Astrocyte (in vitro differentiated cells and primary cell): ENCODE measurements around the gene SLC26A1. TPM values are rescaled to one million over a fixed set of nuclear protein-coding genes. Genes with fewer than 3 reads are reported as not detected.

Experiments
- DNase-seq: peaks from one replicate; pipeline ENCODE4 v3.0.0-alpha.2; 2010; ENCODE audit warnings: low read depth
- FAIRE-seq: peaks from 2 replicates; lab custom pipeline; 2011; peaks lifted over from hg19 to GRCh38; lab: Jason Lieb, UNC
- H2AFZ ChIP-seq: 2 replicates; pipeline ENCODE4 v1.6.0; 2012; ENCODE audit warnings: low read depth, low read length, inconsistent platforms
- H3K27ac ChIP-seq: 2 replicates; pipeline ENCODE4 v1.5.1; 2011; ENCODE audit warnings: low read depth, low read length, inconsistent platforms
- H3K27me3 ChIP-seq: 2 replicates; pipeline ENCODE4 v1.6.0; 2011; ENCODE audit warnings: low read length, inconsistent platforms; ENCODE audit not compliant: insufficient read depth
- H3K36me3 ChIP-seq: 2 replicates; pipeline ENCODE4 v1.5.1; 2011; ENCODE audit warnings: low read length, inconsistent platforms; ENCODE audit not compliant: insufficient read depth
- H3K4me1 ChIP-seq: 2 replicates; pipeline ENCODE4 v1.5.1; 2011; ENCODE audit warnings: low read length, inconsistent platforms; ENCODE audit not compliant: insufficient read depth
- H3K4me2 ChIP-seq: 2 replicates; pipeline ENCODE4 v1.6.0; 2012; ENCODE audit warnings: low read length, inconsistent platforms
- H3K4me3 ChIP-seq: 2 replicates; pipeline ENCODE4 v1.5.1; 2011; ENCODE audit warnings: low read depth, mild to moderate bottlenecking, low read length, inconsistent platforms; ENCODE audit not compliant: insufficient read depth
- H3K79me2 ChIP-seq: 2 replicates; pipeline ENCODE4 v1.6.0; 2012; ENCODE audit warnings: mild to moderate bottlenecking, low read length, inconsistent platforms; ENCODE audit not compliant: insufficient read depth
- H3K9ac ChIP-seq: 2 replicates; pipeline ENCODE4 v1.6.0; 2012; ENCODE audit warnings: mild to moderate bottlenecking, low read length, inconsistent platforms
- H3K9me3 ChIP-seq: 2 replicates; pipeline ENCODE4 v1.5.1; 2012; ENCODE audit warnings: low read depth, mild to moderate bottlenecking, low read length, inconsistent platforms; ENCODE audit not compliant: insufficient read depth
- H4K20me1 ChIP-seq: 2 replicates; pipeline ENCODE4 v1.6.0; 2012; ENCODE audit warnings: low read length, inconsistent platforms; ENCODE audit not compliant: insufficient read depth
- H3K27ac Mint-ChIP-seq: one replicate; pipeline ENCODE4 v1.8.0; 2021; ENCODE audit warnings: mild to moderate bottlenecking, mixed read lengths; ENCODE audit not compliant: unreplicated experiment
- H3K27me3 Mint-ChIP-seq: one replicate; pipeline ENCODE4 v1.8.0; 2021; ENCODE audit warnings: low read depth, mixed read lengths; ENCODE audit not compliant: unreplicated experiment
- H3K36me3 Mint-ChIP-seq: one replicate; pipeline ENCODE4 v1.8.0; 2021; ENCODE audit warnings: low read depth, mixed read lengths; ENCODE audit not compliant: unreplicated experiment
- H3K4me1 Mint-ChIP-seq: one replicate; pipeline ENCODE4 v1.8.0; 2021; ENCODE audit warnings: low read depth, mixed read lengths; ENCODE audit not compliant: unreplicated experiment
- H3K4me3 Mint-ChIP-seq: one replicate; pipeline ENCODE4 v1.8.0; 2021; ENCODE audit warnings: mild to moderate bottlenecking, moderate library complexity, mixed read lengths; ENCODE audit not compliant: unreplicated experiment
- H3K9me3 Mint-ChIP-seq: one replicate; pipeline ENCODE4 v1.8.0; 2021; ENCODE audit warnings: mild to moderate bottlenecking, mixed read lengths; ENCODE audit not compliant: unreplicated experiment
- CTCF ChIP-seq: IDR thresholded peaks from 2 replicates; pipeline ENCODE4 v1.5.1; 2011; ENCODE audit warnings: low read depth, mild to moderate bottlenecking, inconsistent platforms, low read length, moderate library complexity; ENCODE audit not compliant: insufficient read depth
- EZH2 ChIP-seq: IDR thresholded peaks from 2 replicates; pipeline ENCODE4 v1.6.1; 2012; ENCODE audit warnings: mild to moderate bottlenecking, low read length, inconsistent platforms; ENCODE audit not compliant: insufficient read depth
- total RNA-seq: library from RNA; stranded (reverse); gene quantifications from 2 replicates; pipeline ENCODE4 v1.2.1, GENCODE V29; 2021

SLC26A1 gene
- total RNA-seq, 1 donor from 2014 or later = 0.34 TPM

GRCh38 chr4:957581-958313 is 35.5 kb downstream of the SLC26A1 start:
- Mint-ChIP-seq H3K9me3 (no peaks in the 10 kb centered on the region), H3K27me3 (no peaks in the 10 kb centered on the region), H3K4me1 (no peaks in the 10 kb centered on the region), H3K36me3 (peaks cover 9% of the 10 kb centered on the region), H3K27ac (no peak overlapping the region), H3K4me3 (no peak overlapping the region)
- no peak for FAIRE-seq
- Histone ChIP-seq H3K4me2 (no peak overlapping the region), H3K9me3 (no peaks in the 10 kb centered on the region), H3K4me3 (no peak overlapping the region), H3K79me2 (no peaks in the 10 kb centered on the region), H3K4me1 (no peaks in the 10 kb centered on the region), H3K27me3 (no peaks in the 10 kb centered on the region), H4K20me1 (no peaks in the 10 kb centered on the region), H3K36me3 (no peaks in the 10 kb centered on the region), H3K27ac (no peak overlapping the region), H3K9ac (no peak overlapping the region), H2AFZ (no peak overlapping the region)
- no peak for DNase-seq
- TF ChIP-seq CTCF = no peak
- no peak for TF ChIP-seq EZH2

GRCh38 chr4:957231-957580 is 36.0 kb downstream of the SLC26A1 start:
- H3K27ac ChIP-seq = no peak overlapping the region
- Mint-ChIP-seq H3K27ac (no peak overlapping the region), H3K9me3 (no peaks in the 10 kb centered on the region), H3K27me3 (peaks cover 1% of the 10 kb centered on the region), H3K4me3 (no peak overlapping the region), H3K4me1 (no peaks in the 10 kb centered on the region), H3K36me3 (peaks cover 9% of the 10 kb centered on the region)
- no peaks in the 10 kb centered on the region for H3K79me2 ChIP-seq
- H3K4me3 ChIP-seq = no peak overlapping the region
- H3K4me1 ChIP-seq = no peaks in the 10 kb centered on the region
- no peaks in the 10 kb centered on the region for H3K9me3 ChIP-seq
- no peak for DNase-seq
- no peaks in the 10 kb centered on the region for H3K36me3 ChIP-seq
- H4K20me1 ChIP-seq = no peaks in the 10 kb centered on the region
- TF ChIP-seq CTCF (no peak), EZH2 (no peak)
- no peak overlapping the region for H2AFZ ChIP-seq
- no peak for FAIRE-seq
- no peaks in the 10 kb centered on the region for H3K27me3 ChIP-seq
- no peak overlapping the region for H3K4me2 ChIP-seq
- no peak overlapping the region for H3K9ac ChIP-seq

GRCh38 chr4:956531-957230 is 36.5 kb downstream of the SLC26A1 start:
- H4K20me1 ChIP-seq = no peaks in the 10 kb centered on the region
- Mint-ChIP-seq H3K4me1 (no peaks in the 10 kb centered on the region), H3K27ac (no peak overlapping the region), H3K36me3 (peaks cover 9% of the 10 kb centered on the region), H3K9me3 (no peaks in the 10 kb centered on the region), H3K27me3 (peaks cover 1% of the 10 kb centered on the region), H3K4me3 (no peak overlapping the region)
- H3K36me3 ChIP-seq = no peaks in the 10 kb centered on the region
- H3K9me3 ChIP-seq = no peaks in the 10 kb centered on the region
- H3K4me2 ChIP-seq = no peak overlapping the region
- no peaks in the 10 kb centered on the region for H3K79me2 ChIP-seq
- H3K27ac ChIP-seq = no peak overlapping the region
- no peaks in the 10 kb centered on the region for H3K27me3 ChIP-seq
- TF ChIP-seq EZH2 (no peak), CTCF (no peak)
- no peaks in the 10 kb centered on the region for H3K4me1 ChIP-seq
- no peak overlapping the region for H3K4me3 ChIP-seq
- DNase-seq (no peak), FAIRE-seq (no peak)
- H2AFZ ChIP-seq = no peak overlapping the region
- no peak overlapping the region for H3K9ac ChIP-seq
